GM20000 (cell line): ENCODE results near the gene CLCN1.
"Not testable (repeated sequence)": the region's sequence is repeated elsewhere in the genome, so short reads cannot be mapped to it uniquely, and the experiment has no call there.

ENCODE experiments used
- DNase-seq: peaks from one replicate; pipeline ENCODE4 v3.0.0; 2012; ENCODE audit warnings: low spot score
- TF ChIP-seq, protein P1 (sequence below): IDR thresholded peaks from 2 replicates; pipeline ENCODE4 v1.5.1; 2012; ENCODE audit warnings: mild to moderate bottlenecking, control low read depth; ENCODE audit errors: extremely low read depth, missing control alignments

The CLCN1 gene

GRCh38 chr7:143286522-143286890 lies 29.4 kb upstream of the CLCN1 start:
- no peak for DNase-seq
- TF ChIP-seq, protein P1, sequence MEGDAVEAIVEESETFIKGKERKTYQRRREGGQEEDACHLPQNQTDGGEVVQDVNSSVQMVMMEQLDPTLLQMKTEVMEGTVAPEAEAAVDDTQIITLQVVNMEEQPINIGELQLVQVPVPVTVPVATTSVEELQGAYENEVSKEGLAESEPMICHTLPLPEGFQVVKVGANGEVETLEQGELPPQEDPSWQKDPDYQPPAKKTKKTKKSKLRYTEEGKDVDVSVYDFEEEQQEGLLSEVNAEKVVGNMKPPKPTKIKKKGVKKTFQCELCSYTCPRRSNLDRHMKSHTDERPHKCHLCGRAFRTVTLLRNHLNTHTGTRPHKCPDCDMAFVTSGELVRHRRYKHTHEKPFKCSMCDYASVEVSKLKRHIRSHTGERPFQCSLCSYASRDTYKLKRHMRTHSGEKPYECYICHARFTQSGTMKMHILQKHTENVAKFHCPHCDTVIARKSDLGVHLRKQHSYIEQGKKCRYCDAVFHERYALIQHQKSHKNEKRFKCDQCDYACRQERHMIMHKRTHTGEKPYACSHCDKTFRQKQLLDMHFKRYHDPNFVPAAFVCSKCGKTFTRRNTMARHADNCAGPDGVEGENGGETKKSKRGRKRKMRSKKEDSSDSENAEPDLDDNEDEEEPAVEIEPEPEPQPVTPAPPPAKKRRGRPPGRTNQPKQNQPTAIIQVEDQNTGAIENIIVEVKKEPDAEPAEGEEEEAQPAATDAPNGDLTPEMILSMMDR: no peak

DNA sequence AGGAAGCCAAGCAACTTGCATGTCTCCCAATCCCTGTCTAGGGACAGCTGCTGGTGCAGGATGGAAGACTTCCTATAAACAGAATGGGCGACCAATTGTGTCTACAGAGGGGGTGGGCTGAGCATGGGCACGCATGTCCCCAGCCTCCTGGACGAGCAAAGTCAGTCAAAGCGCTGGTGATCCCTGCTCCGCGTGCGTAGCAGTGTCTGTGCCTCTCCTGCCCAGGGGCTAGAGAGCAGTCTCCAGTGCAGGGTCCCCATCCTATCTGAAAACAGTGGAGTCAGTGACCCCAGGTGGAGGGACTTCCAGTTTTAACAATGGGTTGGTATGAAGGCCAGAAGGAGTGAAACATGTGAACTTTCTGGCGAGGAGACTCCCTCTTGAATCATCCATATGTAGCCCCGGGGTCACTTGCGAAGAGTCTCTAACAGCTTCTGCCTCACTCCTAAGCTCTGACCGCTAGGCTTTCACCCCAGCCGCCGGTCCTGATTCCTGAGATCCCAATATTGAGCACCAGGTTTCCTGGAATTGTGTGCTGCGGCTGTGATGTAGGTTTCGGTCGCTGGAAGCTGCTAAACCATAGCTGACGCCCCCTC lies 28.5 kb upstream of the CLCN1 start:
- TF ChIP-seq, protein P1: no peak
- DNase-seq: no peak

DNA sequence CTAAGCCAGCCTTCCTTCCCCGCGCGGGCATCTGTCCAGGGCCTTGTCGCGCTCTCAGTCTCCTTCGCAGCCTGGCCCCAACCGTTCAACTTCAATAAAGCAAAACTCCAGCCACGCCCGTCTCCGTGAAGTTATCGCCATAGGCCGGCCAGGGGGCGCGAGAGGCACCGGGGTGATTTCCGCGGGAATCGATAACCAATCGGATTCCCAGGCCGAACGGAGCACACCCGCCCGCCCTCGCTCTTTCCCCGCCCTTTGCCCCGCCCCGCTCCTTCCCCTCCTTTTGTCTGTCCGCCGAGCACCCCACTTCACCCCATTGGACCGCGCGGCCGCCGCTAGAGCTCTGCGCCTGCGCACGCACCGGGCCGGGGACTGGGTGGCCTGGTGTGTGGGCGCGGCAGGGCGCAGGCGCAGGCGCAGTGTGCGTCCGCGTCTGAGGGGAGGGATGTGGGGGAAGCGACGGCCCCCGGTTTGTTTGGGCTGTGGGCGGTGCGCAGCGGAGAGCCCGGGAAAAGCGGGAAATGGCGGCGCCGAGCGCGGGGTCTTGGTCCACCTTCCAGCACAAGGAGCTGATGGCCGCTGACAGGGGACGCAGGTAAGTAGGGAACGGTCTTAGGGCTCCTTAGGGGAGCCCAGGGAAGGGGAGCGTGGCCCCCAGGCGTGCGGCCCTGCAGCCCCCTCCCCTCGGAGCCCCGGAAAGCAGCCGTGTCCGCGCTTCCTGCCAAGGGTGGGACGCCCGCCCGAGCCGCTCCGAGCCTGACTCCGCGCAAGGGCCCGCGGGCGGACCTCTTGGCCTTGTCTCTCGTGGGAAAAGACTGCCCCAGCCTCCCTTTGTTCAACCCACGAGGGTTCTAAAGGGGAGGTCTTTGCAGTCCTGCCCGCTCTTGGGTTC lies 27.7 kb upstream of the CLCN1 start, which contains the start of gene CASP2:
Gene CASP2 (plus strand): TSS at position 417 of the 892 bp plus-strand sequence. CDS start 105 bp downstream, at position 522.
- DNase-seq: peak; percentile 99
- TF ChIP-seq, protein P1: no peak

DNA sequence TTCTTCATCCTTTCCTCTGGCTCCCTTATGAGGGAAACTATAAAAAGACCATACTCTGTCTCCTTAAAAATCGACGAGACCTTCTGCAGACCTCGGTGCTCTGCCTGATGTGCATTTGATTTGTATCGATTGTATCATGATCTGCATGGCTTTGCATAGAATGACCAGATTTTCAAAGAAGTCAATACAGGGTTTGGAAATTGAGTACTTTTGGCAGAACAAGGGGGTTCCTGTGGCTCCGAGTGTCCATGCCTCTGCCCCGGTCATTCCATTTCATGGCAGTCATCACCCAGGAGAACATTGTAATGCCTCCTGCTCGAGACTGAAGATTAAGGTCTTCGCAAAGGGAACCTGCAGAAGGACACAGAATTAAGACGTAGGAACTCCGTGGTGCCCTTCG lies 27.1 kb upstream of the CLCN1 start:
- TF ChIP-seq, protein P1: no peak
- DNase-seq: no peak

GRCh38 chr7:143289421-143289820 lies 26.5 kb upstream of the CLCN1 start:
- no peak for DNase-seq
- TF ChIP-seq, protein P1: no peak

DNA sequence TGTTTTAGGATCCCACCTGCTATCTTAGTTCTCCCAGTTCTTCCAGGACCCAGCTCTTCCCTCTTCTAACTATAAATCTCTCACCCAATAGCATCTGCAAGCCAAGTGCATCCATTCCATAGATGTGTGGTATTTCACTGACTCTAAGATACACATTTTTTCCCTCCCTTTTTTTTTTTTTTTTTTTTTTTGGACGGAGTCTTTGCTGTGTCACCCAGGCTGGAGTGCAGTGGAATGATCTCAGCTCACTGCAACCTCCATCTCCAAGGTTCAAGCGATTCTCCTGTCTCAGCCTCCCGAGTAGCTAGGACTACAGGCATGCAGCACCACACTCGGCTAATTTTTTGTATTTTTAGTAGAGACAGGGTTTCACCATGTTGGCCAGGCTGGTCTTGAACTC lies 26.0 kb upstream of the CLCN1 start:
- not testable (repeated sequence) for DNase-seq

GRCh38 chr7:143290293-143290692 lies 25.6 kb upstream of the CLCN1 start:
- TF ChIP-seq, protein P1: no peak
- no peak for DNase-seq

GRCh38 chr7:143292876-143293275 lies 23.0 kb upstream of the CLCN1 start:
- DNase-seq: no peak
- TF ChIP-seq, protein P1: no peak
